K562 (cell line): ENCODE results near the gene UNC45A. TPM values are rescaled to one million over a fixed set of nuclear protein-coding genes. Genes with fewer than 3 reads are reported as not detected.
"Not testable (repeated sequence)": the region's sequence is repeated elsewhere in the genome, so short reads cannot be mapped to it uniquely, and the experiment has no call there.

Experiments
- ATAC-seq: fragments of 200-7000 bp; cut with Tn5 transposase; 3 replicates; pipeline ENCODE4 v1.9.1; 2020; ENCODE audit warnings: moderate library complexity
- BruUV-seq: library from RNA; stranded (reverse); fragments of 400-500 nt; replicated peaks from 2 replicates; lab custom pipeline; 2021; lab: Mats Ljungman, UMichigan
- CTCF ChIA-PET: fragments of 300-600 bp; formaldehyde crosslinking; extraction: SDS; loops from one replicate; lab custom pipeline; 2021; ENCODE audit warnings: low intra/inter-chr PET ratio; lab: Yijun Ruan, JAX
- POLR2A ChIA-PET: fragments of 300-600, 350-650 bp; sonication (Branson Sonifier 250); formaldehyde crosslinking; extraction: SDS; loops from one replicate; lab custom pipeline; 2021; ENCODE audit warnings: antibody characterized with exemption, inconsistent platforms; lab: Yijun Ruan, JAX
- DNase-seq, 4 experiments: peaks; one replicate each; pipeline versions ENCODE4 v3.0.0 to v3.0.0-alpha.2; 2011 to 2018; ENCODE audit warnings: low spot score in 3 of 4, mixed read lengths in 3 of 4; ENCODE audit errors: extremely low read depth in 1 of 4
- FAIRE-seq: peaks from 2 replicates; lab custom pipeline; 2011; peaks lifted over from hg19 to GRCh38; lab: Jason Lieb, UNC
- H2AFZ ChIP-seq: 2 replicates; pipeline ENCODE4 v1.6.0; 2011; ENCODE audit warnings: low read depth, low read length, control low read depth, inconsistent platforms
- H3K27ac ChIP-seq: fragments of 200-600 bp; 3 replicates; pipeline ENCODE4 v1.8.0; 2011; ENCODE audit warnings: low read depth, mild to moderate bottlenecking, control low read depth, inconsistent platforms, low read length, moderate library complexity, mixed read lengths; ENCODE audit errors: extremely low read depth
- H3K27me3 ChIP-seq, 2 experiments: fragments of 300-600 bp in 1 of 2; 2 replicates in 1 of 2; 3 replicates in 1 of 2; pipeline versions ENCODE4 v1.6.0 to v1.8.0; 2011; ENCODE audit warnings: inconsistent platforms in 2 of 2, low read length in 2 of 2, mild to moderate bottlenecking in 1 of 2, mixed read lengths in 1 of 2, moderate library complexity in 1 of 2; ENCODE audit not compliant: control insufficient read depth in 2 of 2, insufficient read depth in 2 of 2
- H3K36me3 ChIP-seq: fragments of 300-600 bp; 3 replicates; pipeline ENCODE4 v1.8.0; 2011; ENCODE audit warnings: mild to moderate bottlenecking, low read length, inconsistent platforms; ENCODE audit not compliant: control insufficient read depth, insufficient read depth
- H3K4me1 ChIP-seq, 2 experiments: fragments of 200-600 bp in 1 of 2; replicated peaks in 1 of 2; 2 replicates in 1 of 2; 3 replicates in 1 of 2; pipeline versions ENCODE4 v1.5.1 to v1.8.0; 2011; ENCODE audit warnings: inconsistent platforms in 2 of 2, low read length in 2 of 2, mild to moderate bottlenecking in 1 of 2, mixed read lengths in 1 of 2, moderate library complexity in 1 of 2; ENCODE audit not compliant: control insufficient read depth in 2 of 2, insufficient read depth in 2 of 2
- H3K4me2 ChIP-seq: 2 replicates; pipeline ENCODE4 v1.6.1; 2011; ENCODE audit warnings: low read length, control low read depth, inconsistent platforms, mixed read lengths; ENCODE audit not compliant: insufficient read depth
- H3K4me3 ChIP-seq: fragments of 200-600 bp; sonication (generic), shearing (Covaris generic); 2 replicates; pipeline ENCODE4 v1.5.1; 2016; ENCODE audit warnings: control low read depth, inconsistent platforms
- H3K79me2 ChIP-seq: fragments of 200-600 bp; 3 replicates; pipeline ENCODE4 v1.8.0; 2011; ENCODE audit warnings: low read length, inconsistent platforms; ENCODE audit not compliant: control insufficient read depth, insufficient read depth
- H3K9ac ChIP-seq, 2 experiments: 2 replicates each; pipeline versions ENCODE4 v1.6.0 to v1.6.1; 2011; ENCODE audit warnings: low read depth in 2 of 2, low read length in 2 of 2, control low read depth in 1 of 2, inconsistent platforms in 1 of 2, mild to moderate bottlenecking in 1 of 2, mixed read lengths in 1 of 2; ENCODE audit not compliant: insufficient read depth in 1 of 2
- H3K9me1 ChIP-seq: one replicate; pipeline ENCODE4 v1.6.0; 2011; ENCODE audit warnings: inconsistent platforms, mild to moderate bottlenecking, low read length, moderate library complexity; ENCODE audit not compliant: control insufficient read depth, insufficient read depth
- H3K9me3 ChIP-seq: replicated peaks from 2 replicates; pipeline ENCODE4 v1.5.1; 2011; ENCODE audit warnings: low read depth, low read length, inconsistent platforms; ENCODE audit not compliant: control insufficient read depth, insufficient read depth
- H4K20me1 ChIP-seq: replicated peaks from 2 replicates; pipeline ENCODE4 v1.6.1; 2011; ENCODE audit warnings: low read length, inconsistent platforms, mixed read lengths; ENCODE audit not compliant: control insufficient read depth, insufficient read depth
- CBX5 ChIP-seq: IDR thresholded peaks from 2 replicates; pipeline ENCODE4 v1.6.1; 2014; ENCODE audit warnings: low read depth, borderline replicate concordance
- CEBPB ChIP-seq: fragments of 450-650 bp; IDR thresholded peaks from 2 replicates; pipeline ENCODE4 v1.6.1; 2016; ENCODE audit warnings: missing genetic modification characterization, missing compliant biosample characterization
- ZC3H4 ChIP-seq: sonication (generic); formaldehyde crosslinking; IDR thresholded peaks from 2 replicates; pipeline ENCODE4 v1.9.0; 2021; ENCODE audit warnings: missing genetic modification reagents, borderline replicate concordance
- ZNF143 ChIP-seq: sonication (generic); formaldehyde crosslinking; IDR thresholded peaks from 2 replicates; pipeline ENCODE4 v1.9.0; 2022; ENCODE audit warnings: mild to moderate bottlenecking, missing genetic modification reagents
- WGBS: fragments of 100-300 bp; shearing (Covaris generic); methylation state at CpG from one replicate; pipeline ENCODE4 v1.1.6; 2016; ENCODE audit warnings: low coverage, mixed read lengths; ENCODE audit not compliant: insufficient coverage; ENCODE audit errors: missing lambda C conversion rate; 5-methylcytosine and 5-hydroxymethylcytosine counted together
- in situ Hi-C: fragments of 300-500 bp; cut with MboI; formaldehyde crosslinking; loops from 4 replicates; pipeline ENCODE4 v1.15.0; 2018; ENCODE audit warnings: inconsistent platforms, mixed read lengths
- intact Hi-C: fragments of 100-400 bp; cut with micrococcal nuclease; formaldehyde crosslinking; loops from 2 replicates; pipeline ENCODE4 v1.14.2; 2022
- polyA plus RNA-seq, 8 experiments: library from polyadenylated mRNA; depleted of rRNA in 4 of 8; stranded (reverse) in 5 of 8; unstranded in 3 of 8; fragments of >200 nt; fragmentation: Nextera tagmentation in 2 of 8; fragmentation: Illumina TruSeq in 1 of 8; extraction: Ambion mirVana in 2 of 8; extraction: Trizol in 1 of 8; gene quantifications; 2 replicates each; pipeline versions ENCODE4 v1.2.1 to v1.2.3, GENCODE V29; 2011 to 2014; ENCODE audit warnings: inconsistent platforms in 1 of 8, missing spikeins in 1 of 8
- total RNA-seq, 7 experiments: library from RNA; depleted of rRNA in 6 of 7; stranded (reverse); fragments of >200 nt in 6 of 7; fragmentation: Illumina TruSeq in 2 of 7; extraction: Trizol in 2 of 7; gene quantifications; 2 replicates each; pipeline versions ENCODE4 v1.2.1 to v1.2.3, GENCODE V29; 2011 to 2021; ENCODE audit warnings: low replicate concordance in 1 of 7
- TF ChIP-seq, protein P1 (sequence below): fragments of 150-350 bp; conservative IDR thresholded peaks from 2 replicates; pipeline ENCODE4 v1.6.1; 2014; ENCODE audit warnings: low read length
- TF ChIP-seq, protein P2 (sequence below), 3 experiments: IDR thresholded peaks in 2 of 3; conservative IDR thresholded peaks in 1 of 3; 2 replicates each; pipeline ENCODE4 v1.5.1; 2011 to 2012; ENCODE audit warnings: low read length in 3 of 3, mild to moderate bottlenecking in 3 of 3, control low read depth in 2 of 3, improper control_type of control experiment in 1 of 3, inconsistent platforms in 1 of 3, low read depth in 1 of 3, mixed read lengths in 1 of 3, moderate library complexity in 1 of 3; ENCODE audit not compliant: insufficient read depth in 2 of 3

UNC45A gene
- total and polyA plus RNA-seq, 9 of the 15 experiments (the other 6 are each of a cell fraction or from before 2014, with no cell fraction given) = 22.4 to 79.3 (median 43.7) TPM

DNA sequence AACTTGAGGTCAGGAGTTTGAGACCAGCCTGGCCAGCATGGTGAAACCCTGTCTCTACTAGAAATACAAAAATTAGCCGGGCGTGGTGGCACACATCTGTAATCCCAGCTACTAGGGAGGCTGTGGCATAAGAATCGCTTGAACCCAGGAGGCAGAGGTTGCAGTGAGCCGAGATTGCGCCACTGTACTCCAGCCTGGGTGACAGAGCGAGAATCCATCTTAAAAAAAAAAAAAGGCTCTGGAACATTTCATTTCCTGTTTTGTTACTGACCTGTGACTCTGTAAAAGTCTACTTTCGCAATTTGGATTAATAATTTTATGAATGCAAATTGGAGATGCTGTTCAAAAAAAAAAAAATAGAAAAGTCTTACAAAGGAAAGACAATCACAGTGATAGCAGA is 7.0 kb upstream of the UNC45A start:
- TF ChIP-seq CEBPB (tag) = peak; percentile 85
- H3K4me2 ChIP-seq, H4K20me1 ChIP-seq, H3K4me3 ChIP-seq, H2AFZ ChIP-seq, DNase-seq, H3K9me3 ChIP-seq, CTCF ChIA-PET, FAIRE-seq, ATAC-seq, BruUV-seq, in situ Hi-C loops, intact Hi-C loops, H3K9me1 ChIP-seq, H3K27me3 ChIP-seq: not testable (repeated sequence)
- Histone ChIP-seq H3K79me2 (peaks cover 37% of the 10 kb centered on the region), H3K27ac (peak overlapping the region; percentile 67; the same call in 2 of the 3 replicates), H3K36me3 (peaks cover 14% of the 10 kb centered on the region), H3K9ac (peak overlapping the region in 1 of 2 experiments; percentile 85; a peak in 2 of 4 replicates), H3K4me1 (peaks cover 28 to 43% of the 10 kb centered on the region in 2 experiments)
- WGBS = 93% methylated on average over 7 of the region's 7 CpGs
- POLR2A ChIA-PET = interaction anchor here (1.1 kb wide), 1 partner anchor 34 kb away, joined by 3 read pairs; no protein-coding TSS in a partner anchor

DNA sequence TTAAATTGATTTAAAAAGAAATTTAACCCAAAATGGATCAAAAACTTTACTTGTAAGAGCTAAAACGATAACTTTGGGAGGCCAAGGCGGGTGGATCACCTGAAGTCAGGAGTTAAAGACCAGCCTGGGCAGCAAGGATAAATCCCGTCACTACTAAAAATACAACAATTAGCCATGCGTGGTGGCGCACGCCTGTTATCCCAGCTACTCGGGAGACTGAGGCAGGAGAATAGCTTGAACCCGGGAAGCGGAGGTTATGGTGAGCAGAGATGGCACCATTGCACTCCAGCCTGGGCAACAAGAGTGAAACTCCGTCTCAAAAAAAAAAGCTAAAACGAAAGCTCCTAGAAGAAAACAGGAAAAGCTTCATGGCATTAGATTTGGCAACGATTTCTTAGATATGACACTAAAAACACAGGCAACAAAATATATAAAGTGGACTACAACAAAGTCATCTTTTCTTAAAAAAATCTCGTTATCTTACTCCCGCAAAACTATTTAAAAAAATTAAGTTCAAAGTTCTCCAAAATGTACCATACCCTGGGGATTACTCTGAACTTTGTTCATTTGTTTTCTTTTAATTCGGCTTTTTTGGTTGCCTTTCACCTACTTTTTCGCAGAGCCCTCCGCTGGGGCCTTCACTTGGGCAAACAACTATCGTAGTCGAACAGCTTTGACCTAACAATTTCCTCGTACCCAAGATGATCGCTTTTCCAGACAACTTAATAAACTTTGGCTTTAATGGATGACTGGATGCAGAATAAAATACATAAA is 5.7 kb upstream of the UNC45A start:
- Histone ChIP-seq H3K4me1 (peaks cover 31 to 49% of the 10 kb centered on the region in 2 experiments; a peak in 4 of 5 replicates), H3K27ac (peak overlapping the region; percentile 92), H2AFZ (peak overlapping the region; percentile 71), H3K9me3 (no peaks in the 10 kb centered on the region), H3K79me2 (peaks cover 37% of the 10 kb centered on the region), H3K4me2 (peak overlapping the region; percentile 99), H3K36me3 (peaks cover 6% of the 10 kb centered on the region; the same call in 2 of the 3 replicates), H3K9ac (peak overlapping the region; percentile 85 to 96), H4K20me1 (no peaks in the 10 kb centered on the region), H3K27me3 (no peaks in the 10 kb centered on the region), H3K4me3 (peak overlapping the region; percentile 66), H3K9me1 (no peaks in the 10 kb centered on the region)
- ChIA-PET POLR2A (interaction anchor here (0.6 to 6.7 kb wide), 9 partner anchors 9 to 212 kb away, joined by 3 to 70 read pairs (median 4); partner anchors contain the start of genes BLM, MAN2A2 and RCCD1), CTCF (no interaction called here)
- WGBS = 3% methylated on average over 21 of the region's 21 CpGs
- no peak for FAIRE-seq
- in situ Hi-C loops (no loop called here), intact Hi-C loops (loop anchor here (5.0 to 10.0 kb wide), 6 partner anchors 103 to 635 kb away; no protein-coding TSS in a partner anchor)
- DNase-seq = no peak
- BruUV-seq = TSS peak; percentile 78
- ATAC-seq = no peak; the same call in 2 of the 3 replicates
- no peak for TF ChIP-seq ZNF143
- TF ChIP-seq ZC3H4 (CRISPR knock-in tag) = no peak
- no peak for TF ChIP-seq CBX5
- TF ChIP-seq, protein P1, sequence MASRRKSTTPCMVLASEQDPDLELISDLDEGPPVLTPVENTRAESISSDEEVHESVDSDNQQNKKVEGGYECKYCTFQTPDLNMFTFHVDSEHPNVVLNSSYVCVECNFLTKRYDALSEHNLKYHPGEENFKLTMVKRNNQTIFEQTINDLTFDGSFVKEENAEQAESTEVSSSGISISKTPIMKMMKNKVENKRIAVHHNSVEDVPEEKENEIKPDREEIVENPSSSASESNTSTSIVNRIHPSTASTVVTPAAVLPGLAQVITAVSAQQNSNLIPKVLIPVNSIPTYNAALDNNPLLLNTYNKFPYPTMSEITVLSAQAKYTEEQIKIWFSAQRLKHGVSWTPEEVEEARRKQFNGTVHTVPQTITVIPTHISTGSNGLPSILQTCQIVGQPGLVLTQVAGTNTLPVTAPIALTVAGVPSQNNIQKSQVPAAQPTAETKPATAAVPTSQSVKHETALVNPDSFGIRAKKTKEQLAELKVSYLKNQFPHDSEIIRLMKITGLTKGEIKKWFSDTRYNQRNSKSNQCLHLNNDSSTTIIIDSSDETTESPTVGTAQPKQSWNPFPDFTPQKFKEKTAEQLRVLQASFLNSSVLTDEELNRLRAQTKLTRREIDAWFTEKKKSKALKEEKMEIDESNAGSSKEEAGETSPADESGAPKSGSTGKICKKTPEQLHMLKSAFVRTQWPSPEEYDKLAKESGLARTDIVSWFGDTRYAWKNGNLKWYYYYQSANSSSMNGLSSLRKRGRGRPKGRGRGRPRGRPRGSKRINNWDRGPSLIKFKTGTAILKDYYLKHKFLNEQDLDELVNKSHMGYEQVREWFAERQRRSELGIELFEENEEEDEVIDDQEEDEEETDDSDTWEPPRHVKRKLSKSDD = no peak
- TF ChIP-seq, protein P2, sequence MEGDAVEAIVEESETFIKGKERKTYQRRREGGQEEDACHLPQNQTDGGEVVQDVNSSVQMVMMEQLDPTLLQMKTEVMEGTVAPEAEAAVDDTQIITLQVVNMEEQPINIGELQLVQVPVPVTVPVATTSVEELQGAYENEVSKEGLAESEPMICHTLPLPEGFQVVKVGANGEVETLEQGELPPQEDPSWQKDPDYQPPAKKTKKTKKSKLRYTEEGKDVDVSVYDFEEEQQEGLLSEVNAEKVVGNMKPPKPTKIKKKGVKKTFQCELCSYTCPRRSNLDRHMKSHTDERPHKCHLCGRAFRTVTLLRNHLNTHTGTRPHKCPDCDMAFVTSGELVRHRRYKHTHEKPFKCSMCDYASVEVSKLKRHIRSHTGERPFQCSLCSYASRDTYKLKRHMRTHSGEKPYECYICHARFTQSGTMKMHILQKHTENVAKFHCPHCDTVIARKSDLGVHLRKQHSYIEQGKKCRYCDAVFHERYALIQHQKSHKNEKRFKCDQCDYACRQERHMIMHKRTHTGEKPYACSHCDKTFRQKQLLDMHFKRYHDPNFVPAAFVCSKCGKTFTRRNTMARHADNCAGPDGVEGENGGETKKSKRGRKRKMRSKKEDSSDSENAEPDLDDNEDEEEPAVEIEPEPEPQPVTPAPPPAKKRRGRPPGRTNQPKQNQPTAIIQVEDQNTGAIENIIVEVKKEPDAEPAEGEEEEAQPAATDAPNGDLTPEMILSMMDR (IDR thresholded peaks at IDR 0.05 in 2 of 3, conservative IDR thresholded peaks at IDR 0.05 in 1 of 3; ENCODE audit: insufficient read depth in 2 of 3, low read depth in 1 of 3, low read length in 3 of 3) = 0 out of 6 replicates have a peak, but pooled peaks of 1 of the 3 experiments have one; percentile 1
